PFSK-1 (cell line): ENCODE data around the gene GHR.

Source experiments
- FOXP2 ChIP-seq: optimal IDR thresholded peaks from 2 replicates; pipeline ENCODE3; 2011; ENCODE audit warnings: borderline replicate concordance, control low read depth, inconsistent platforms; ENCODE audit not compliant: insufficient read depth; ENCODE audit errors: extremely low read length, extremely low read depth
- POLR2AphosphoS5 ChIP-seq: IDR thresholded peaks from 2 replicates; pipeline ENCODE4 v1.6.1; 2012; ENCODE audit warnings: low read depth, mild to moderate bottlenecking, control low read depth, low read length, moderate library complexity
- REST ChIP-seq, 2 experiments: IDR thresholded peaks; 2 replicates each; pipeline versions ENCODE4 v1.6.1 to v1.8.0; 2011 to 2012; ENCODE audit warnings: low read depth in 2 of 2, low read length in 2 of 2, control low read depth in 1 of 2, inconsistent platforms in 1 of 2, mild to moderate bottlenecking in 1 of 2, moderate library complexity in 1 of 2; ENCODE audit not compliant: insufficient read depth in 1 of 2
- SIN3A ChIP-seq: IDR thresholded peaks from 2 replicates; pipeline ENCODE4 v1.6.1; 2012; ENCODE audit warnings: mild to moderate bottlenecking, low read length, moderate library complexity, borderline replicate concordance; ENCODE audit not compliant: insufficient read depth
- TAF1 ChIP-seq: IDR thresholded peaks from 2 replicates; pipeline ENCODE4 v1.6.1; 2012; ENCODE audit warnings: low read length, control low read depth, borderline replicate concordance; ENCODE audit not compliant: insufficient read depth

Gene GHR

GRCh38 chr5:42531611-42532010, 108.4 kb downstream of the GHR start:
- no peak for TF ChIP-seq FOXP2
- TF ChIP-seq TAF1: no peak
- no peak for TF ChIP-seq POLR2AphosphoS5
- TF ChIP-seq SIN3A: no peak
- no peak for TF ChIP-seq REST (IDR thresholded peaks at IDR 0.05; ENCODE audit: insufficient read depth in 1 of 2, low read depth in 2 of 2, low read length in 2 of 2)

- TF ChIP-seq FOXP2: no peak
- TF ChIP-seq SIN3A: no peak
- TF ChIP-seq TAF1: no peak
- TF ChIP-seq REST (IDR thresholded peaks at IDR 0.05; ENCODE audit: insufficient read depth in 1 of 2, low read depth in 2 of 2, low read length in 2 of 2): no peak
- no peak for TF ChIP-seq POLR2AphosphoS5
These were observed 118.9 kb downstream of the GHR start for GRCh38 chr5:42542106-42542505.

GRCh38 chr5:42543774-42544173, 120.5 kb downstream of the GHR start:
- TF ChIP-seq TAF1 (no peak), FOXP2 (no peak), POLR2AphosphoS5 (no peak), SIN3A (no peak), REST (IDR thresholded peaks at IDR 0.05; ENCODE audit: insufficient read depth in 1 of 2, low read depth in 2 of 2, low read length in 2 of 2) (no peak)

GRCh38 chr5:42545038-42545437, 121.8 kb downstream of the GHR start:
- TF ChIP-seq SIN3A: no peak
- TF ChIP-seq TAF1: no peak
- TF ChIP-seq FOXP2: no peak
- TF ChIP-seq POLR2AphosphoS5: no peak
- no peak for TF ChIP-seq REST (IDR thresholded peaks at IDR 0.05; ENCODE audit: insufficient read depth in 1 of 2, low read depth in 2 of 2, low read length in 2 of 2)

GRCh38 chr5:42547141-42547540, 123.9 kb downstream of the GHR start:
- TF ChIP-seq FOXP2 (no peak), POLR2AphosphoS5 (no peak), SIN3A (no peak), TAF1 (no peak), REST (IDR thresholded peaks at IDR 0.05; ENCODE audit: insufficient read depth in 1 of 2, low read depth in 2 of 2, low read length in 2 of 2) (no peak)
